Trophoblast cell (in vitro differentiated cells and primary cell): Measurements from ENCODE around the gene SEPHS2.

Experiments used
- DNase-seq, 2 donors: peaks; one replicate each; pipeline ENCODE4 v3.0.0-alpha.2; 2016
- H2AFZ ChIP-seq: 2 replicates; pipeline ENCODE4 v1.6.1; 2013; ENCODE audit warnings: low read length, moderate library complexity, mild to moderate bottlenecking; ENCODE audit not compliant: insufficient read depth, poor library complexity
- H2AK5ac ChIP-seq: 2 replicates; pipeline ENCODE4 v1.6.1; 2013; ENCODE audit warnings: mild to moderate bottlenecking, low read length
- H2BK120ac ChIP-seq: 2 replicates; pipeline ENCODE4 v1.6.1; 2013; ENCODE audit warnings: low read length, mild to moderate bottlenecking, moderate library complexity; ENCODE audit not compliant: insufficient read depth, poor library complexity
- H2BK12ac ChIP-seq: 2 replicates; pipeline ENCODE4 v1.6.1; 2013; ENCODE audit warnings: mild to moderate bottlenecking, low read length, moderate library complexity
- H2BK5ac ChIP-seq: 2 replicates; pipeline ENCODE4 v1.6.1; 2013; ENCODE audit warnings: low read length, low read depth, moderate library complexity, mild to moderate bottlenecking; ENCODE audit not compliant: poor library complexity
- H3K14ac ChIP-seq: 2 replicates; pipeline ENCODE4 v1.6.1; 2013; ENCODE audit warnings: mild to moderate bottlenecking, low read length
- H3K18ac ChIP-seq: 2 replicates; pipeline ENCODE4 v1.6.1; 2013; ENCODE audit warnings: mild to moderate bottlenecking, low read length
- H3K23ac ChIP-seq: 2 replicates; pipeline ENCODE4 v1.6.1; 2013; ENCODE audit warnings: low read length
- H3K27ac ChIP-seq: 2 replicates; pipeline ENCODE4 v1.5.1; 2013; ENCODE audit warnings: low read depth, mild to moderate bottlenecking, inconsistent platforms, low read length, moderate library complexity
- H3K27me3 ChIP-seq: 2 replicates; pipeline ENCODE4 v1.6.1; 2013; ENCODE audit warnings: inconsistent platforms, mild to moderate bottlenecking, low read length, moderate library complexity; ENCODE audit not compliant: insufficient read depth
- H3K36me3 ChIP-seq, 2 experiments: 1 replicate in 1 of 2; 2 replicates in 1 of 2; pipeline ENCODE4 v1.6.1; 2013; ENCODE audit warnings: low read length in 2 of 2, mild to moderate bottlenecking in 2 of 2, moderate library complexity in 1 of 2; ENCODE audit not compliant: insufficient read depth in 2 of 2, control insufficient read depth in 1 of 2
- H3K4ac ChIP-seq: 2 replicates; pipeline ENCODE4 v1.6.1; 2013; ENCODE audit warnings: low read depth, mild to moderate bottlenecking, low read length, moderate library complexity
- H3K4me1 ChIP-seq, 2 experiments: 1 replicate in 1 of 2; 2 replicates in 1 of 2; pipeline ENCODE4 v1.6.1; 2013; ENCODE audit warnings: low read length in 2 of 2, mild to moderate bottlenecking in 2 of 2, moderate library complexity in 1 of 2; ENCODE audit not compliant: insufficient read depth in 2 of 2, control insufficient read depth in 1 of 2
- H3K4me2 ChIP-seq: 2 replicates; pipeline ENCODE4 v1.6.1; 2013; ENCODE audit warnings: inconsistent platforms, mild to moderate bottlenecking, low read length, moderate library complexity
- H3K4me3 ChIP-seq: 2 replicates; pipeline ENCODE4 v1.5.1; 2013; ENCODE audit warnings: mild to moderate bottlenecking, low read depth, low read length, inconsistent platforms
- H3K79me1 ChIP-seq: one replicate; pipeline ENCODE4 v1.6.1; 2013; ENCODE audit warnings: low read length
- H3K79me2 ChIP-seq: 2 replicates; pipeline ENCODE4 v1.6.1; 2013; ENCODE audit warnings: low read length, mild to moderate bottlenecking; ENCODE audit not compliant: control insufficient read depth, insufficient read depth, poor library complexity
- H3K9ac ChIP-seq: 2 replicates; pipeline ENCODE4 v1.6.1; 2013; ENCODE audit warnings: mild to moderate bottlenecking, low read length
- H3K9me3 ChIP-seq: 2 replicates; pipeline ENCODE4 v1.6.1; 2013; ENCODE audit warnings: low read depth, mild to moderate bottlenecking, control low read depth, inconsistent platforms, low read length; ENCODE audit not compliant: insufficient read depth
- H4K12ac ChIP-seq: 2 replicates; pipeline ENCODE4 v1.6.1; 2013; ENCODE audit warnings: low read depth, mild to moderate bottlenecking, low read length, moderate library complexity
- H4K8ac ChIP-seq: 2 replicates; pipeline ENCODE4 v1.6.1; 2013; ENCODE audit warnings: low read depth, mild to moderate bottlenecking, low read length, moderate library complexity
- H4K91ac ChIP-seq: one replicate; pipeline ENCODE4 v1.6.1; 2013; ENCODE audit warnings: low read depth, mild to moderate bottlenecking, low read length, moderate library complexity
- WGBS: extraction: QIAGEN DNeasy Blood & Tissue Kit; methylation state at CpG from one replicate; pipeline ENCODE4 v1.1.7; 2013; ENCODE audit warnings: missing lambda C conversion rate; ENCODE audit not compliant: insufficient read length, insufficient coverage; ENCODE audit errors: extremely low coverage; 5-methylcytosine and 5-hydroxymethylcytosine counted together

SEPHS2 gene

DNA sequence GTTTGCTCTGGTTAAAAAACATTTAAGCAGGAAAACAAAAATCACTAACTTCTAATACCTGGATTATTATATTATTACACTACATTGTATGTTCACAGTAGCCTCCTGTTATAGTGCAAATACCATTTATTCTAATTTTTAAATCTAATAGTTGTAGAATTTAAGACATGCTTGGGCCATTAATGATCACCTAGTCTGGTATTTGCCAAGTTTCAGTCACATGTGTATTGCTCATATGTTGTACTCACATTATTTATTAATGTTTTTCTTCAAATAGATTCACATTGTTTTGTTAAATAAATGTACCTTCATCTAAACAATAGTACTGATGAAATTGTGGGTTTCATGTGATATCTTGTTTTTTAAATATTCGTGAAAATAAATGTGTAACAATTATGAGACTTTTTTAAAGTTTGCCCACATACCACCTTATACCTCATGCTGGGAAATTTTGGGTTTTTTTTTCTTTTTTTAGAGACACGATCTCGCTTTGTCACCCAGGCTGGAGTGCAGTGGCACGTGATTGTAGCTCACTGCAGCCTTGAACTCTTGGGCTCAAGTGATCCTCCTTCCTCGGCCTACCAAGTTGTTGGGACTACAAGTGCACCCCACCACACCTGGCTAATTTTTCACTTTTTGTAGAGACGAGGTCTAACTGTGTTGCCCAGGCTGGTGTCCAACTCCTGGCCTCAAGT, 32.4 kb downstream of the SEPHS2 start:
- H3K4me2 ChIP-seq, result no peak overlapping the region
- no peak overlapping the region for H3K23ac ChIP-seq
- no peak overlapping the region for H3K27ac ChIP-seq
- H4K8ac ChIP-seq, result no peak overlapping the region
- no peak overlapping the region for H2AFZ ChIP-seq
- no peak overlapping the region for H3K18ac ChIP-seq
- peaks cover 7 to 10% of the 10 kb centered on the region in 2 experiments for H3K4me1 ChIP-seq
- H2BK120ac ChIP-seq, result no peak overlapping the region
- H4K12ac ChIP-seq, result no peak overlapping the region
- no peak overlapping the region for H3K4ac ChIP-seq
- DNase-seq, result no peak
- H3K27me3 ChIP-seq, result no peaks in the 10 kb centered on the region
- no peak overlapping the region for H3K9ac ChIP-seq
- WGBS, result no CpG with 5 or more reads among the region's 6 CpGs
- no peak overlapping the region for H2AK5ac ChIP-seq
- peaks cover 7 to 15% of the 10 kb centered on the region in 2 experiments for H3K36me3 ChIP-seq
- no peak overlapping the region for H2BK12ac ChIP-seq
- H4K91ac ChIP-seq, result no peak overlapping the region
- no peak overlapping the region for H3K4me3 ChIP-seq
- H2BK5ac ChIP-seq, result no peak overlapping the region
- no peaks in the 10 kb centered on the region for H3K9me3 ChIP-seq
- H3K79me1 ChIP-seq, result no peaks in the 10 kb centered on the region
- H3K14ac ChIP-seq, result no peak overlapping the region
- H3K79me2 ChIP-seq, result no peaks in the 10 kb centered on the region

DNA sequence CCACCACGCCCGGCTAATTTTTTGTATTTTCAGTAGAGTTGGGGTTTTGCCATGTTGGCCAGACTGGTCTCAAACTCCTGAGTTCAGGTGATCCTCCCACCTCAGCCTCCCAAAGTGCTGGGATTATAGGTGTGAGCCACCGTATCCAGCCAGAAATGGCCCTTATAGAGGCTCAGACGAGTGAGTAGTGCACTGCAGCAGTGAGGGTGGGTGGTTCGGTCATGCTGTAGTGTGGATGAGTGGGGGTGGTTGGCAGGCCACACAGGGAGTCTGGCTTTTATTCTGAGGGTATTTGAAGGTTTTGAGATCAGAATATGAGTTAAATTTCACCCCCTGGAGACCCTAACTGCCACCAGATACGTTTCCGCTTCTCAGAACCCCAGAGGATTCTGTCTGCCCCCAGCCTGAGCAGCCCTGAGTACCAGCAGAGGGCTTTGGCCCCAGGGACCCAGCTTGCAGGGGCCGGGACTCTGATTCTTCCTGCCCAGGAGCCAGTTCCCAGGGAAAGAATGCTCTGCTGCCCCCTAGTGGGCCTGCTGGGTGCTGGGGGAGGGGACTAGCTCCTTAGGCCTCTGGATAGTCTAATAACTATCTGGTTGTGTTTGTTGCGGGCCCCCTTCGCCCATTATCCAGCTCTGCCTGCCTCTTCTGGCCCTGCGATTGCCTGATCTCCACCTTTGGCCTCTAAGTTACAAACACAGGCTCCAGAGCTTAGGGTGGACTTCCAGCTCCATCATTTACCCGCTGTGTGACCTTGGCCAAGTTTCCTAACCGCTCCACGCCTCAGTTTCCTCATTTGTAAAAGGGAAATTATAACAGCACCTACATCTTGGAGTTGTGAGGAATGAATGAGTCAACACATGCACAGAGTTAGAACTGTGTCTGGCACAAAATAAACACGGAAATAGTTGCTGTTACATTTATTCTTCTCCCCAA, 36.3 kb downstream of the SEPHS2 start:
- Histone ChIP-seq H3K9ac (no peak overlapping the region), H4K91ac (no peak overlapping the region), H3K4me1 (peaks cover 5 to 8% of the 10 kb centered on the region in 2 experiments), H4K12ac (no peak overlapping the region), H3K23ac (no peak overlapping the region), H3K4me3 (no peak overlapping the region), H2BK120ac (no peak overlapping the region), H2BK5ac (no peak overlapping the region), H2AK5ac (no peak overlapping the region), H3K18ac (no peak overlapping the region), H3K36me3 (peaks cover 7 to 15% of the 10 kb centered on the region in 2 experiments), H3K79me2 (peaks cover 3% of the 10 kb centered on the region), H3K79me1 (peaks cover 3% of the 10 kb centered on the region), H3K4me2 (no peak overlapping the region), H2BK12ac (no peak overlapping the region), H4K8ac (no peak overlapping the region), H3K4ac (no peak overlapping the region), H2AFZ (no peak overlapping the region), H3K14ac (no peak overlapping the region), H3K27ac (no peak overlapping the region), H3K27me3 (no peaks in the 10 kb centered on the region), H3K9me3 (no peaks in the 10 kb centered on the region)
- no CpG with 5 or more reads among the region's 15 CpGs for WGBS
- peak; percentile 94 to 99 for DNase-seq

DNA sequence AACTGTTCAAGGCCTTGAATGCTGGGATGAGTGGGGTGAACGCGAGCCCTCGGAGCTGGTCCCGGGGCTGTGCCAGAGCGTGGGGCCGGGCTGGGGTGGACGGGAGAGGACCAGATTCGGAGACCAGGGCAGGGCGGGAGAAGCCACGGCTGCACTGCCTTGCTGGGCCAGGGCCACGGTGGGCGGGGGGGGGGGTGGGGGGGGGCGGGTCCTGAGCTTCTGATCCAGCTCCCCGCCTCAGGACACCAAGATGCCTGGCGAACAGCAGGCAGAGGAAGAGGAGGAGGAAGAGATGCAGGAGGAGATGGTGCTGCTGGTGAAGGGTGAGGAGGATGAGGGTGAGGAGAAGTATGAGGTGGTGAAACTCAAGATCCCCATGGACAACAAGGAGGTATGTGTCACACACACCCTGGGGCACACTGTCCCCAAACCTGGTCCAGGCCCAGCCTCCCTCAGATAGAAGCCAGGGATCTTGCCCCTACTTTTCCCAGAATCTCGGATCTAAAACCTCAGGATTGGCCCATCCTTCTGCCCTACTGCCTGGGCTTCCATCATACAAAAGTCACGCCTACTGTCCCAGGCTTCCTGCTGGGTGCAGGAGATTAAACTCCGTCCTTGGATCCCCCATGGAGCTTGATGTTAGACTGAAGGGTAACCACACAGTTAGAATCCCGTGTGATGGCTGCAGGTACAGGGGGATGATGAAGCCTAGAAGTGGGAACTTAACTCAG, 37.7 kb downstream of the SEPHS2 start:
- H4K91ac ChIP-seq, result peak overlapping the region; percentile 74
- no peaks in the 10 kb centered on the region for H3K27me3 ChIP-seq
- H3K23ac ChIP-seq, result no peak overlapping the region
- peak overlapping the region; percentile 67 for H3K18ac ChIP-seq
- H3K14ac ChIP-seq, result peak overlapping the region; percentile 69
- H3K27ac ChIP-seq, result peak overlapping the region; percentile 24
- H2AFZ ChIP-seq, result peak overlapping the region; percentile 38
- peaks cover 5 to 8% of the 10 kb centered on the region in 2 experiments for H3K4me1 ChIP-seq
- H3K36me3 ChIP-seq, result peaks cover 2 to 8% of the 10 kb centered on the region in 2 experiments
- peak overlapping the region; percentile 59 for H2BK5ac ChIP-seq
- peaks cover 3% of the 10 kb centered on the region for H3K79me2 ChIP-seq
- WGBS, result no CpG with 5 or more reads among the region's 19 CpGs
- peak overlapping the region; percentile 70 for H3K9ac ChIP-seq
- H3K4ac ChIP-seq, result peak overlapping the region; percentile 66
- H3K4me2 ChIP-seq, result peak overlapping the region; percentile 65
- no peaks in the 10 kb centered on the region for H3K9me3 ChIP-seq
- peak overlapping the region; percentile 78 for H4K8ac ChIP-seq
- peak overlapping the region; percentile 65 for H2BK120ac ChIP-seq
- H3K79me1 ChIP-seq, result peaks cover 3% of the 10 kb centered on the region
- peak overlapping the region; percentile 71 for H4K12ac ChIP-seq
- no peak overlapping the region for H2BK12ac ChIP-seq
- peak overlapping the region; percentile 81 for H3K4me3 ChIP-seq
- no peak for DNase-seq
- peak overlapping the region; percentile 27 for H2AK5ac ChIP-seq
